PC-9 (cell line): ENCODE measurements around the gene MPP2. TPM values are rescaled to one million over a fixed set of nuclear protein-coding genes. Genes with fewer than 3 reads are reported as not detected.
"Not testable (repeated sequence)": the region's sequence is repeated elsewhere in the genome, so short reads cannot be mapped to it uniquely, and the experiment has no call there.

Experiments
- BruUV-seq: library from RNA; stranded (reverse); fragments of 400-500 nt; replicated peaks from 2 replicates; lab custom pipeline; 2021; lab: Mats Ljungman, UMichigan
- CTCF ChIA-PET: fragments of 300-600 bp; sonication (Branson Sonifier 250); formaldehyde crosslinking; loops from one replicate; lab custom pipeline; 2022; ENCODE audit warnings: antibody characterized with exemption; lab: Charles Lee
- POLR2A ChIA-PET: fragments of 300-600 bp; sonication (Branson Sonifier 250); formaldehyde crosslinking; loops from one replicate; lab custom pipeline; 2022; ENCODE audit warnings: antibody characterized with exemption; ENCODE audit not compliant: unreplicated experiment; lab: Charles Lee
- DNase-seq, 2 experiments: peaks; one replicate each; pipeline versions ENCODE4 v3.0.0 to v3.0.0-alpha.2; 2015 to 2022; ENCODE audit warnings: mixed read lengths in 1 of 2
- H2AFZ ChIP-seq: fragments of 200-600 bp; sonication (generic); 2 replicates; pipeline ENCODE4 v1.8.1; 2017; ENCODE audit warnings: antibody characterized with exemption
- H3F3A ChIP-seq: fragments of 200-600 bp; sonication (generic); 2 replicates; pipeline ENCODE4 v1.8.1; 2017; ENCODE audit warnings: antibody characterized with exemption, mild to moderate bottlenecking, low read depth; ENCODE audit not compliant: insufficient read depth
- H3K27ac ChIP-seq: fragments of 200-600 bp; sonication (generic); 2 replicates; pipeline ENCODE4 v1.6.1; 2016; ENCODE audit warnings: mixed run types
- H3K27me3 ChIP-seq: fragments of 200-600 bp; sonication (generic); 2 replicates; pipeline ENCODE4 v1.6.1; 2016; ENCODE audit warnings: low read depth, mixed run types; ENCODE audit not compliant: insufficient read depth
- H3K36me3 ChIP-seq: fragments of 200-600 bp; sonication (generic); 2 replicates; pipeline ENCODE4 v1.6.1; 2016; ENCODE audit warnings: low read depth, mixed run types
- H3K4me1 ChIP-seq: fragments of 200-600 bp; sonication (generic); replicated peaks from 2 replicates; pipeline ENCODE4 v1.6.1; 2016; ENCODE audit warnings: mixed run types; ENCODE audit not compliant: insufficient read depth
- H3K4me2 ChIP-seq: fragments of 200-600 bp; sonication (generic); 2 replicates; pipeline ENCODE4 v1.6.1; 2017; ENCODE audit warnings: mixed run types
- H3K4me3 ChIP-seq: fragments of 200-600 bp; sonication (generic); 2 replicates; pipeline ENCODE4 v1.6.1; 2016; ENCODE audit warnings: mixed run types
- H3K79me2 ChIP-seq: fragments of 200-600 bp; sonication (generic); 2 replicates; pipeline ENCODE4 v1.6.1; 2017; ENCODE audit warnings: low read depth, mixed run types
- H3K9me2 ChIP-seq: fragments of 200-600 bp; sonication (generic); 2 replicates; pipeline ENCODE4 v1.8.1; 2017; ENCODE audit warnings: mild to moderate bottlenecking; ENCODE audit not compliant: insufficient read depth
- H3K9me3 ChIP-seq: fragments of 200-600 bp; sonication (generic); 2 replicates; pipeline ENCODE4 v1.8.1; 2016; ENCODE audit warnings: low read depth; ENCODE audit not compliant: insufficient read depth
- H4K20me1 ChIP-seq: fragments of 200-600 bp; sonication (generic); 2 replicates; pipeline ENCODE4 v1.8.1; 2017; ENCODE audit not compliant: insufficient read depth
- EZH2 ChIP-seq: fragments of 200-600 bp; sonication (generic); IDR thresholded peaks from 2 replicates; pipeline ENCODE4 v1.8.0; 2017; ENCODE audit warnings: antibody characterized with exemption, low read depth
- intact Hi-C: fragments of 100-400 bp; cut with micrococcal nuclease; formaldehyde crosslinking; loops from one replicate; pipeline ENCODE4 v1.10.0; 2022; ENCODE audit not compliant: unreplicated experiment
- total RNA-seq: library from RNA; stranded (reverse); gene quantifications from 2 replicates; pipeline ENCODE4 v1.2.3, GENCODE V29; 2021
- TF ChIP-seq, protein P1 (sequence below): fragments of 200-600 bp; sonication (generic); conservative IDR thresholded peaks from 2 replicates; pipeline ENCODE4 v1.6.1; 2017; ENCODE audit warnings: mixed run types, antibody characterized with exemption, mild to moderate bottlenecking, moderate library complexity

The MPP2 gene
- total RNA-seq, 1 experiment from 2014 or later, result 5.6 TPM

- intact Hi-C loops, result loop anchor here (5.0 kb wide), 1 partner anchor 392 kb away; no protein-coding TSS in a partner anchor
- H3K4me3 ChIP-seq, result no peak overlapping the region
- ChIA-PET POLR2A (no interaction called here), CTCF (no interaction called here)
- H3K36me3 ChIP-seq, result no peaks in the 10 kb centered on the region
- H3K27me3 ChIP-seq, result peaks cover 6% of the 10 kb centered on the region
- no peaks in the 10 kb centered on the region for H3K9me3 ChIP-seq
- no peaks in the 10 kb centered on the region for H3K79me2 ChIP-seq
- no peak overlapping the region for H3K4me2 ChIP-seq
- H2AFZ ChIP-seq, result no peak overlapping the region
- no peaks in the 10 kb centered on the region for H3K9me2 ChIP-seq
- no peak for DNase-seq
- H4K20me1 ChIP-seq, result no peaks in the 10 kb centered on the region
- no TSS peak for BruUV-seq
- no peak overlapping the region for H3K27ac ChIP-seq
- H3K4me1 ChIP-seq, result no peaks in the 10 kb centered on the region
- TF ChIP-seq EZH2, result no peak
- TF ChIP-seq, protein P1, sequence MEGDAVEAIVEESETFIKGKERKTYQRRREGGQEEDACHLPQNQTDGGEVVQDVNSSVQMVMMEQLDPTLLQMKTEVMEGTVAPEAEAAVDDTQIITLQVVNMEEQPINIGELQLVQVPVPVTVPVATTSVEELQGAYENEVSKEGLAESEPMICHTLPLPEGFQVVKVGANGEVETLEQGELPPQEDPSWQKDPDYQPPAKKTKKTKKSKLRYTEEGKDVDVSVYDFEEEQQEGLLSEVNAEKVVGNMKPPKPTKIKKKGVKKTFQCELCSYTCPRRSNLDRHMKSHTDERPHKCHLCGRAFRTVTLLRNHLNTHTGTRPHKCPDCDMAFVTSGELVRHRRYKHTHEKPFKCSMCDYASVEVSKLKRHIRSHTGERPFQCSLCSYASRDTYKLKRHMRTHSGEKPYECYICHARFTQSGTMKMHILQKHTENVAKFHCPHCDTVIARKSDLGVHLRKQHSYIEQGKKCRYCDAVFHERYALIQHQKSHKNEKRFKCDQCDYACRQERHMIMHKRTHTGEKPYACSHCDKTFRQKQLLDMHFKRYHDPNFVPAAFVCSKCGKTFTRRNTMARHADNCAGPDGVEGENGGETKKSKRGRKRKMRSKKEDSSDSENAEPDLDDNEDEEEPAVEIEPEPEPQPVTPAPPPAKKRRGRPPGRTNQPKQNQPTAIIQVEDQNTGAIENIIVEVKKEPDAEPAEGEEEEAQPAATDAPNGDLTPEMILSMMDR, result no peak
- no peaks in the 10 kb centered on the region for H3F3A ChIP-seq
These were observed 32.5 kb upstream of the MPP2 start for GRCh38 chr17:43939886-43940285.

DNA sequence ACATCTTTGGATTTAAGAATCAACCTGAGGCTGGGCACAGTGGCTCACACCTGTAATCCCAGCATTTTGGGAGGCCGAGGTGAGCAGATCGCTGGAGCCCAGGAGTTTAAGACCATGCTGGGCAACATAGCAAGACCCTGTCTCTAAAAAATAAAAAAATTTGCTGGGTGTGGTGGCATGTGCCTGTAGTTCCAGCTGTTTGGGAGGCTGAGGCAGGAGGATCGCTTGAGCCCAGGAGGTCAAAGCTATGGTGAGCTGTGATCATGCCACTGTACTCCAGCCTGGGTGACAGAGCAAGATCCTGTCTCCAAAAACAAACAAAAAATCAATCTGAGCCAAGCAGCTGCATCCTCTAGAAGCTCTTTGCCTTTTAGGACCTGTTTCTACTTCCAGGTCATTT, 32.1 kb upstream of the MPP2 start:
- BruUV-seq, H2AFZ ChIP-seq, DNase-seq, H3F3A ChIP-seq, intact Hi-C loops, H3K4me1 ChIP-seq, H3K27ac ChIP-seq, H3K4me3 ChIP-seq, H3K27me3 ChIP-seq, H3K36me3 ChIP-seq, H3K9me3 ChIP-seq, H3K79me2 ChIP-seq, CTCF ChIA-PET, POLR2A ChIA-PET, H4K20me1 ChIP-seq, H3K4me2 ChIP-seq, H3K9me2 ChIP-seq: not testable (repeated sequence)

DNA sequence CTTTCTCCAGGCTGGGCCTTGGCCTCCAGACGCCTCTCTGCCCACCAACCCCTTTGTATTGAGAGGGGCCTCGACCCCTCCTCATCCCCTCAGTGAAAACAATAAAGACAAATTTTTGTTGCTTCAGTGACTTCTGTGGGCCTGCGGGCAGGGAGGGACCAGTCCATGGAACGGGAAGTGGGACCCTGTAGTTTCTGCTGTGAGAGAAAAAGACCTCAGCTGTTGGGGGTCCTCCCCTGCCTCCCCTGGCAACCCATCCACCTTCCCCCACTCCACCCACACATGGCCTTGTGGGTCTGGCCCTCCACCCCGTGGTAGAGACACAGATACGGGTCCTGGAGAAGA, 31.5 kb upstream of the MPP2 start:
- H3F3A ChIP-seq, result no peaks in the 10 kb centered on the region
- no peaks in the 10 kb centered on the region for H4K20me1 ChIP-seq
- CTCF ChIA-PET, result no interaction called here
- no peak overlapping the region for H2AFZ ChIP-seq
- POLR2A ChIA-PET, result no interaction called here
- no peak overlapping the region for H3K27ac ChIP-seq
- no TSS peak for BruUV-seq
- no peaks in the 10 kb centered on the region for H3K4me1 ChIP-seq
- DNase-seq, result no peak
- TF ChIP-seq EZH2, result no peak
- TF ChIP-seq, protein P1, result no peak
- H3K4me3 ChIP-seq, result no peak overlapping the region
- no peaks in the 10 kb centered on the region for H3K36me3 ChIP-seq
- H3K27me3 ChIP-seq, result peaks cover 7% of the 10 kb centered on the region
- H3K4me2 ChIP-seq, result no peak overlapping the region
- no peaks in the 10 kb centered on the region for H3K9me2 ChIP-seq
- H3K9me3 ChIP-seq, result no peaks in the 10 kb centered on the region
- no peaks in the 10 kb centered on the region for H3K79me2 ChIP-seq
- intact Hi-C loops, result no loop called here

GRCh38 chr17:43936434-43936833, 29.1 kb upstream of the MPP2 start:
- Histone ChIP-seq H3K9me3 (no peaks in the 10 kb centered on the region), H3F3A (no peaks in the 10 kb centered on the region), H3K9me2 (no peaks in the 10 kb centered on the region), H2AFZ (no peak overlapping the region), H3K4me1 (no peaks in the 10 kb centered on the region), H3K79me2 (no peaks in the 10 kb centered on the region), H3K27ac (no peak overlapping the region), H3K36me3 (no peaks in the 10 kb centered on the region), H3K27me3 (peaks cover 8% of the 10 kb centered on the region), H4K20me1 (no peaks in the 10 kb centered on the region), H3K4me3 (no peak overlapping the region), H3K4me2 (no peak overlapping the region)
- POLR2A ChIA-PET, result no interaction called here
- BruUV-seq, result no TSS peak
- DNase-seq, result no peak
- CTCF ChIA-PET, result interaction anchor here (0.6 to 0.7 kb wide), 2 partner anchors 96 to 669 kb away, joined by 4 to 6 read pairs; no protein-coding TSS in a partner anchor
- intact Hi-C loops, result no loop called here
- no peak for TF ChIP-seq EZH2
- TF ChIP-seq, protein P1, result no peak
